HG03571 (cell line): ENCODE results near the gene XPC.

Experiments
- ATAC-seq: cut with Tn5 transposase; IDR thresholded peaks from one replicate; pipeline ENCODE4 v1.9.1; 2021; ENCODE audit not compliant: unreplicated experiment

Gene XPC

DNA sequence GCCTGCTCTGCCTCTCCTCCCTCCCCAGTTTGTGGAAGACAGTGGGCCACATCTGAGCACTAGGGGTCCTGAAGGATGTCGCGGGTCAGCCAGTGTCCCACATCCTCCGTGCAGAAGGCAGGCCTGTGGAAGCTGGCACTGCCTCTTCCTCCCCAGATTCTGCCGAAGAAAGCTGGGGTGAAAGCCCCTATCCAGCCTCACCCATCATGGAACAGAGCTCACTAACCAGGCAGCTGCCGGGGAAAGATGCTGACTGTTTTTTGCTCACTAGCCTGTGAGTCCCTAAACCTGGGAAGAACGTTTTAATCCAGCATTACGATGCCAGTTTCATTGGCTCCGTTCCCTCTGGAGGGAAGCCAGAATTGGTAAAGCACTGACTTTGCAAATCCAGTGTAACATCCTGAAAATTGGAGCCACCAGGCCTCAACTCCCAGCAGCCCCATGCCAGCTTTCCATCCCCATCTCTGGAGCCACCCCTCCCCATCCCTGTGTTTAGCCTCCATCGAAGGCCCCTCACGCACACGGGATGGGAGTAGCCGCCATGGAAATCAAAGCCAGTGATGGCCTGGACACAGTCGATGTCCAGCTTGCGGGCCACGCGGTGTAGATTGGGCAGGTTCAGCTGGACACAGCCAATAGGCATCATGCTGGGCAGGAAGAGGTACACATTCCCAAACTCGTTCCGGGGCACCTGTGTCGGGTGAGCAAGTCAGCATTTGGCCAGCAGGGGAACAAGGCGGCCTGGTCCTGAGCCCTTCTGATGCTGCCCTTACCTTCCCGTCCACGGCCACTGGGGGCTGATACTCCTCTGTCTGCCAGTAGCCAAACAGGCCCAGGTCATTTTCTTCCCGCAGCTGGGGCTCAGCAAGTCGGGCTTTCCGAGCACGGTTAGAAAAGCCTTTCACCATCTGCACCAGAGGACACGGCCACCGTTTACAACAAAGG is 30.1 kb downstream of the XPC start:
- no peak for ATAC-seq

DNA sequence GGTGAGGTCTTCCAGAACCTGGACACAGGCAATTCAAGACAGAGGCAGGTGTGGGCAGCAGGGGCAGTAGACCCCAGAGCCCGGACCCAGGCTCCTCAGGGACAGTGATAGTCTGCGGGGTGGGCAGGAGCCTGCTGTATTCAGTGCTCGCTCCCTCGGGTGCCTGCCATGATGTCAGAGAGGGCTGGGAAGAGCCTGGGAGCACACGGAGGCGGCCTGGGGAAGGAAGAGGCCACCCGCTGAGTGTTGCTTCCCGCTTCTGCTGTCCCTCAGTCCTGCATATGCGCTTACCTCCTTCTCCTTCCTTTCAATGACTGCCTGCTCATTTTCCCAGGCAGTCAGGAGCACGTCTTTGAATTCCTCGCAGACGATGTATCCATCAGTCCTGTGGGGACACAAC is 30.8 kb downstream of the XPC start:
- no peak for ATAC-seq

DNA sequence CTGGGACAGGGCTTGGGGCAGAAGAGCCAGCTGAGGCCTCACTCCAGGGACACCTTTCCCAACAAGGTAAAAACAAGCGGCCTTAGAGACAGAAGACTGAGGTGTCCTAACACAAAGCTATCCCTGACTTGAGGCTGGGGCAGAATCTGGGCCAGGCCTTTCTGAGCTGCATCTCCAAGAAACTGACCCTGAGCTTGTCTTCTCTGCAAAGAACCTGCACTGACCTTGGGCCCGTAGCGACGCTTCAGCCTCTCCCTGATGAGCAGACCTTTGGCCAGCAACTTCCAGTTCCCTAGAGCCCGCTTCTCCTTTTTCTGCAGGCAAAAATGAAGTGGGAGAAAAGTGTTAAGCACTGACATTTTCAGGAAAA is 31.4 kb downstream of the XPC start:
- ATAC-seq: no peak

DNA sequence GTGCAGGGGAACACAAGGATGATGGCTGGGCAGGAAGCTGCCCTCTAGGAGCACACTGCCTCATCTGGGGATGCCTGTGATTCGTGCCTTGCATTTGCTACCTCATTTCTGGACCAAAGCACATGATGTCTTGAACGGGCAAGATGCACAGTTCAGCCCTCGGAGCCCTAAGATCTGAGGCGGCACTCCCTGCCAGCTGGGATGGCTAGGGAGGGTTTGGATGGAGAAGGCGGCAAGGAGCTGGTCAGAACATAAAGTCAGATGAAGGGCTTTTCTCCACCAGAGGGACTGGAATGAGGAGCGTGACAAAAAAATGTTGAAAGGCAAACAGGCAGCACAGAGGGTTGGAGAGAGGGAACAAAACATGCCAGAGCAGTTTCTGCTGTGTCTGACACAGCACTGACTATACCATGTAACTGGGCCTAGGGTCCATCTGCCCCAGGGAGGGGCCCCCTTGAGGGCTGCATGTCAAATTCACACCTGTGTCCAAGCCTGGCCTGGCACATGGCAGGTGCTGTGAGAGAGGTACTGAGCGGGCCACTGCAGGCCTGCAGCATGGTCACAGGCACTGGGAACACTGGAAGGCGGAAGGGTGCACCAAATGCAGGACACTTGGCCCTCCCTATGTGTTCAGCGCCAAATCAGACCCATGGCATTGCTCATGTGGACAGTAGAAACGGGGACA is 31.9 kb downstream of the XPC start:
- ATAC-seq: no peak

DNA sequence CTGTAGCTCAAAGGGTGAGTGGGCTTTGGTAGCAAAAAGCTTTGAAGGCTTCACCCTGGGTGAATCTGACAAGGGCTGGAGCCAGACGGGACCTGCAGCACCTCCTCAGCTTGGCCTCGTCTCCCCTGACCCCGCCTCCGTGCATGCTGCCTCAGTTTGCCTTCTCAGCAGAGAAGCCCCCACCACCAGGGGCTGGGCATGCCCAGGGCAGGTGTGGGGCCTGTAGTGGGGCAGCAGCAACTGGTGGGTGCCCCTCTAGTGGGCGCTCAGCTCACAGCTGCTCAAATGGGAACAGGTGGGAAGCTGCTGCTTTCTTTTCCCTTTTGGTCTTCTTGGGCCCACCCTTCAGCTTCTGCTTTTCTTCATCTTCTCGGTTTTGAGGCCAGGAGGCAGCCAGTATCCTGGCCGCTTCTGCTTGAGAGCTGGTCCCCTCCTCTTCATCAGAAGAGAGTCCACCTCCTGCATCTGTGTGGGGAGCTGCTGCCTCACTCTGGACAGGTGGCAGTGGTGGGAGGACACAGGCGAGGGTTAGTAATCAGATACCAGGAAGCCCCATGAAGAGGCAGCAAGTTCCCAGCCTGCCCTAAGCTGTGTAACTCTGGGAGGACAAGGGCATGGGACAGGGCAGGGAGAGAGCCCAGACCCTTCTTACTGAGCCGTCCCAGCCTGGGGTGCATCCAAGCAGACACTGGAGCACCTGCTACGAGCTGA is 32.6 kb downstream of the XPC start:
- ATAC-seq: no peak

DNA sequence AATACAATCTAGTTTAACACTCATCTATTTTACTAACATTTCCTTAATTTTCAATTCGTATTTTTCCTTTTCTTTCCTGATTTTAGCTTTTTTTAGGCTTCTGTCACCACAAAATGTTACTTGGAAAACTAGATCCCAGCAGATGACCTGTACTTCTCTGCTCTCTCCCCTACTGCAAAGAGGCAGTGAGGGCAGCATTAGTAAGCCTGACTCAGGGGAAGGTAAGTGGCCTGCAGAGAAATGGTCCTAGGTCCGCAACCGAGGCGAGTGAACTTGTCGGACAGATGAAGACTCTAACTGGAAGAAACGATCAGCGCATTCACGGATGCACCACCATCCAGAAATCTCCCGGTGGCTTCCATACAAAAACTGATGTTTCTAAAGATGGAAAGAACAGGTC is 33.2 kb downstream of the XPC start:
- ATAC-seq: no peak

DNA sequence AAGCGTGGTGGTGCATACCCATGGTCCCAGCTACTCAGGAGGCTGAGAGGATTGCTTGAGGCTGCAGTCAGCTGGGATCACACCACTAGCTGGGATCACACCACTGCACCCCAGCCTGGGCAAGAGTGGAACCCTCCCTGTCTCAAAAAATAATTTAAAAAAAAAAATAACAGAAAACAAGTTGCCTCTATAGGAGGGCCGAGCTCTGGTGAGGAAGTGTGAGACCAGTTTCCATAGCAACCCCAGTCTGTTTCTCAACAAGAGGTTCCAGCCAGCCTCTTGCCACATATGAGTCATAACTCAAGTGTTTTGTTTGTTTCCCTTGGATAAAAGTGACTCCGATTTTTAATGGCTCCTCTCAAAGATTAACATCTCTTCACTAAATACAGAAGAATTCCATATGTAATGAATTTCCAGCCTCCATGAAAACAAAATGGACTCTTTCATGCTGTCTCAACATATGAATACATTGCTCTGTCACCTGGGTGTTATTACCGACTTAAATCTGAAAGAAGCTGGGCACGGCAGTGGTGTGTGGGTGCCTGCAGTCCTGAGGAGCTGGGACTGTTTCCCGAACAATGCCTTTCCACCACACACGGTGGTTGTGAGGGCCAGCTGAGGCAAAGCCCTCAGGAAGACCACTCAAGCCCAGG is 33.9 kb downstream of the XPC start:
- ATAC-seq: peak; percentile 92

DNA sequence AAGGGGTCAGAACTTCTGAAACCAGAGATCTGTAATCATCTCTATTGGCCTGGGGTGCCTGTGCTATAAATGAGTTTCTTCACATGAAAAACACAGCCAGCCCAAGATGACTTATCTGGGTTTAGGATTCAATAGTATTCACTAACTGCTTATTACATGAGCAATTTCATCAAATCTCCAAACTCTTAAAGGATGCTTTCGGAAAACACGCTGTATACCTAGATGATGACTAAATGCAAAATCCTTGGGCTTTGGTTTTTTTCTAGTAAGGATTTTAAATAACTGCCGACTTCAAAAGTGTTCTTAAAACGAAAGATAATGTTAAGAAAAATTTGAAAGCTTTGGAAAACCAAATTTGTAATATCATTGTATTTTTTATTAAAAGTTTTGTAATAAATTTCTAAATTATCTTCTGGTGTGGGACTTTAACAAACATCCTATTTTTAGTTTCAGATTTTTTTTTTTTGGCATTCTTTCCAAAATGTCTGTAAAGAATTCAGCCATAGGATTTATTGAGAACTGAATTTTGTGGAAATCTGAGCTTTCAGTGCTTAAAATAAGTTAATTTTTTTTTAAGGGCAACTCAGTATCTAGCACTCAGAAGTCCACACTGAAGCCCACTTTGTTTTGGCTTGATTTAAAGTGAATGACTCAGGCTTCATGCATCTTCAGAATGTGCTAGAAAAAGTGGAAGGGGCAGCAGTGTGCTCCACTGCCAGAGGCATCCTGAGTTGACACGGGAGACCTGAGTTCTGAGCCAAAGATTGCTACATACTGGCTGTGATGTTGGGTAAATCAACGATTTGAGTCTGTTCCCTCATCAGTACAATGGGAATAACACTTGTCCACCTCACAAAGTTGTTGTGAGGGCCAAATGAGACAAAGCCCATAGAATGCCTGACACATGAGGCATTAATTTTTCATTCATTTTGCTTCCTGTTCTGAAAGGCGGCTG is 34.9 kb downstream of the XPC start:
- no peak for ATAC-seq

DNA sequence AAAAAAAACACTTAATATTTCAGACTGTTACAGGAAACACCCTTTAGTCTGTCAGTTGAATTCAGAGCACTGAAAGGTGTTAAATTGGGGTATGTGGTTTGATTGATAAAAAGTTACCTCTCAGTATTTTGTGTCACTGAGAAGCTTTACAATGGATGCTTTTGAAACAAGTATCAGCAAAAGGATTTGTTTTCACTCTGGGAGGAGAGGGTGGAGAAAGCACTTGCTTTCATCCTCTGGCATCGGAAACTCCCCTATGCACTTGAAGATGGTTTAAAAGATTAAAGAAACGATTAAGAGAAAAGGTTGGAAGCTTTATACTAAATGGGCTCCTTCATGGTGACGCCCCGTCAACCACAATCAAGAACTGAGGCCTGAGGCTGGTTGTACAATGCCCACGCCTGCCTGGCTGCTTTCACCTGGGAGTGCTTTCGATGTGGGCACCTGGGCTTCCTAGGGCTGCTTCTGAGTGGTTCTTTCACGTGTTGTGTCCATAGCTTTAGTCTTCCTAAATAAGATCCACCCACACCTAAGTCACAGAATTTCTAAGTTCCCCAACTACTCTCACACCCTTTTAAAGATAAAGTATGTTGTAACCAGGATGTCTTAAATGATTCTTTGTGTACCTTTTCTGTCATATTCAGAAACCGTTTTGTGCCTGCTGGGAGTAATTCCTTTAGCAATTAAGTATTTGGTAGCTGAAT is 35.7 kb downstream of the XPC start:
- no peak for ATAC-seq

DNA sequence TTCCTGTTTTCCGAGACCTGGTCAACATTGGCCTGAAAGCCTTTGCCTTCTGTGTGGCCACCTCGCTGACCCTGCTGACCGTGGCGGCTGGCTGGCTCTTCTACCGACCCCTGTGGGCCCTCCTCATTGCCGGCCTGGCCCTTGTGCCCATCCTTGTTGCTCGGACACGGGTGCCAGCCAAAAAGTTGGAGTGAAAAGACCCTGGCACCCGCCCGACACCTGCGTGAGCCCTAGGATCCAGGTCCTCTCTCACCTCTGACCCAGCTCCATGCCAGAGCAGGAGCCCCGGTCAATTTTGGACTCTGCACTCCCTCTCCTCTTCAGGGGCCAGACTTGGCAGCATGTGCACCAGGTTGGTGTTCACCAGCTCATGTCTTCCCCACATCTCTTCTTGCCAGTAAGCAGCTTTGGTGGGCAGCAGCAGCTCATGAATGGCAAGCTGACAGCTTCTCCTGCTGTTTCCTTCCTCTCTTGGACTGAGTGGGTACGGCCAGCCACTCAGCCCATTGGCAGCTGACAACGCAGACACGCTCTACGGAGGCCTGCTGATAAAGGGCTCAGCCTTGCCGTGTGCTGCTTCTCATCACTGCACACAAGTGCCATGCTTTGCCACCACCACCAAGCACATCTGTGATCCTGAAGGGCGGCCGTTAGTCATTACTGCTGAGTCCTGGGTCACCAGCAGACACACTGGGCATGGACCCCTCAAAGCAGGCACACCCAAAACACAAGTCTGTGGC is 36.6 kb downstream of the XPC start:
- no peak for ATAC-seq

DNA sequence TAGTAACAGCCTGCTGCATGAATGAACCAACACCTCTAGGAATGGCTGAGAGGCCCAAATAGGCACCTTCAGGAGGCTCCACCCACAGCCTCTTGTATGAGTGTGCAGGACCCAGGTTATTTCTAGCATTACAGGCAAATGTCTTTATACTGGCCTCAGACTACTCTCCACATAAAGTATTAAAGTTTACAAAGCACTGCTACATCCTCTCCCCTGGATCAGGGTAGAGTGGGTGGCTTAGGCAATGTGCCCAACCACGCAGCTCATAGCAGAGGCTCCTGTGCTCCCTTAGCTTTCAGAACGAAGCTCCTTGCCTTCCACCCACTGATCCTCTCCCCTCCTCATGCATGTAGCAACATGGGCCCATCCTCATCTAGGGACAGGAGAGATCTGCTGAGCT is 37.3 kb downstream of the XPC start:
- no peak for ATAC-seq

DNA sequence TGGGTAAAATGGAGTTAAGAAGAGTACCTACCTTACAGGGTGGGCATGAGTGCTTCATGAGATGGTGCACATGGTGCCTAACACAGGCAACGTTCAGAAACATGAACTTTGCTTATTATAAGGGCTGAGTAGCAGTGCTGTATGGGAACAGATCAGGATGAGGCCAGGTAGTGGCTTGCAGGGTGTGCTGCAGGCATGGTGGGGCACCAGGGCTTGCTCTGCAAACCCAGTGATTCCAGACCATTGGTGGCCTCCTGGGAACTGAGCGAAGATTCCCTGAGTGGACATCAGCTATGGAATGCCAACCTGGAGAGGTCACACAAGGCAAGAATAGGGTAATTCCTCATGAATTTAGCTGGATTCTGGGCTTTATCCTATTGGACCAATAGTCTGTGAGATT is 37.7 kb downstream of the XPC start:
- no peak for ATAC-seq

DNA sequence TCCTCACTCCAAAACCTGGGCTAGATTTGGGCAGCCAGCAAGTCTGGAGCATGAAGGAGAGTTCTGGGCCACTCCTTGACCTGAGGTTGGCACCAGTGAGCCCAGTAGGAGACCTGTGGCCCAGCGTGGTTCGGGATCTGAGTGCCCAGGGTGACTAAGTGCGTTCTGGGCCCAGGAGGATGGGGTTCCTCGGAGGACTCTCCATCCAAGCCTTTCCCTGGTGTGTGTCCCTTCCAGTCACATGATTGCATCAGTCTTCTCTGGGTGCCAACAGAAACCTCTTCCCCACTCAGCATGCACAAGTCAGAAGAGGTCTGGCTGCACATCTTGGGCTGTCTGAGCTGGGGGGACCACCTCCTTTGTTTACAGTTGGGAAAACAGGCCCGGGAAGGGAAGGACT is 38.6 kb downstream of the XPC start:
- no peak for ATAC-seq

DNA sequence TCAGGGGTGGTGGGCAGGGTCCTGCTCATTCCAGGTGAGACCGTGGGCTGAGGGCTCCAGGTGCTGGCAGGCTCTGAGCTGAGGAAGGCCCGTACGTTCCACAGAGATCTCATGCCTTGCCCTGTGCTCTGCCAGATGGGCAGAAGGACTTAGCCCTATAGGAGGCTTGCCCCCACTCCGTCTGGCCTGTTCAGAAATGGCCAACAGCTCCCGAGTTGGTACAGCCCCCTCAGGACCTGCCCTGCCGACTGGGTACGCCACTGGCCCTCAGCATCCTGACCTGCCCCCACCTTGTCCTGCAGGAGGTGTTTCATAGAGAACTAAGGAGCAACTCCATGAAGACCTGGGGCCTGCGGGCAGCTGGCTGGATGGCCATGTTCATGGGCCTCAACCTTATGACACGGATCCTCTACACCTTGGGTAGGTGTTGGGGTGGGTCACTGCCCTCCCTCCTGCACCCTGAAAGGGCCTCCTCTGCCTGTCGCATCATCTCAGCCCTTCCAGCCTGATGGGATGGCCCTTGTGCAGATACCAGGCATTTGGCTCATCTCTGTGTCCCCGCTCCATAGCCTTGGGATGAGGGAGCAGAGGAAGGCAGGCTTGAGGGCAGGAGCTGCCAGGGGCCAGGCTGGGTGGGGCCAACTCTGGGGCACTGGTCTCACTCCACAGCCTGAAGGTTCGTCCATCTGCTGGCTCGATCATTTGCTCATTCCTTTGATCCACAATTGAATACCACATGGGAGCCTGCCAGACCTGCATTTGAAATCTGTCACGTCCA is 39.3 kb downstream of the XPC start:
- ATAC-seq: no peak

DNA sequence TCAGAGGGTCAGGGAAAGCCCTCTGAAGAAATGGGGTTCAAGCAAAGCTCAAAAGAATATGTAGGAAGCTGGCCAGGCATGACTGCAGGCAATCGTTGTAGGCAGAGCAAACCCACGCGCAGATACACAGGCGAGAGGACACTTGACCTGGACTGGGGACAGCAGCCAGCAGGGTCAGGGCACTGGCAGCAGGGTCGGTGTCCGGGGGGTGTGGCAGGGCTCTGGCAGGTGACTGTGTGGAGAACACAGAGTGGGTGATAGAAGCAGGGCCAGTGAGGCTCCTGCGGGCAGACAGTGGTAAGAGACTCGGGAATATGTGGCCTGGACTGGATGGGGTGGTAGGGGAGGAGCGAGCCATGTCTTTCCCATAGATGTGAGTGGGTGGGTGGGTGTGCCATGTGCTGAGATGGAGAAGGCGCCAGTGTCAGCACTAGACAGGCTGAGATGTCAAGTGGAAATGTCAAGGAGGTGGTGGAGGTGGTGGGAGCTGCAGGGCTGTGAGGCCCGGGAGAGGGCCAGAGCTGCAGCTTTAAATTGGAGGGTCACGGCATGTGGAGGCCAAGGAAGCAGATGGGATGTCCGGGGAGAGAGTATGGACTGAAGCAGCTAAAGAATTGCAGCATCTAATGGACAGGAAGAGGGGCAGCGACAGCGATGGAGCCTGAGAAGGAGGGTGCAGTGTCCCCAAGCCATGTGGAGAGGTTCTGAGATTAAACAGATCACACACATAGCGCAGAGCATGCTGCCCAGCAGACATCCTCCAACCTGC is 40.1 kb downstream of the XPC start:
- ATAC-seq: no peak

DNA sequence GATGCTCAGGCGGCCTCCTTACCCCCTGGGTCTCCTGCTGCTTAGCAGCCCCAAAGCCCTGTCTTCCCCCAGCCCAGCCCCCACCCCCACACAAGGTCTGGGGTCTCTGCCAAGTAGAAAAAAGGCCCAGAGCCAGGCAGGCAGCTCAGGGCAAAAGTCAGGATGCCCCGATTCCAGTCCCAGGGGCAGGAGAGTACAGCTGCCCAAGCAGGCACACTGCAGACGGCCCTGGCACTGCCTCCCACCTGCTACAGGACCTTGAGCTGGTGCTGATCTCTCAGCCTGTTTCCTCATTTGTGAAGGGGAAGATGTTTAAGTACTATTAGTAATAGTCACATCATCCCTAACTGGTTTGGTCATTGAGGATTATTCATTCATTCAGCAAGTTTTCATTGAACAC is 41.0 kb downstream of the XPC start:
- ATAC-seq: no peak

DNA sequence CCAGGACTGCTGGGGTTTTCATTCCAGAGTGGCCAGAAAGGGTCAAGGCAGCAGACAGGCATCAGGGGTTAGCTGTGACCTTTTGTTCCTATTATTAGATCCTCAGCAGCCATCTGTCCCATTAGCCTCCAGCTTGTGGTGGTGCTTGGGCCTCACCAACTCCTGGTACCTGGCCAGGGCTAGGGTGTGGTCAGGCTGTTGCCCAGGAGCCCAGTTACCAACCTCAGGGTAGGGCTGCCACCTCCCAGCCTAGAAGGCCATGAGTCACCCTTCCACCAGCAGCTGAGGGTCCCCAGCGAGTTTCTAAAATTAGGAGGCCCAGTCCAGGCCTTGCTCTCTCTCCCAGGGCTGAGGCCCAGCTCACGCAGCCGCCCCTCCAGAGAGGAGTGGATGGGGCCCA is 41.4 kb downstream of the XPC start:
- no peak for ATAC-seq
